HG03460 (cell line): ENCODE measurements around the gene LCN6.
"Not testable (repeated sequence)": the region's sequence is repeated elsewhere in the genome, so short reads cannot be mapped to it uniquely, and the experiment has no call there.

ENCODE experiments used
- ATAC-seq: cut with Tn5 transposase; IDR thresholded peaks from one replicate; pipeline ENCODE4 v1.9.1; 2021; ENCODE audit not compliant: unreplicated experiment

LCN6 gene

GRCh38 chr9:136711751-136712689 is 36.3 kb downstream of the LCN6 start, which contains the start of gene DIPK1B:
Gene DIPK1B, plus strand, starts transcription at chr9:136712572. Its CDS starts 94 bp downstream, at chr9:136712666.
- no peak for ATAC-seq

GRCh38 chr9:136711219-136711648 is 37.1 kb downstream of the LCN6 start:
- not testable (repeated sequence) for ATAC-seq

DNA sequence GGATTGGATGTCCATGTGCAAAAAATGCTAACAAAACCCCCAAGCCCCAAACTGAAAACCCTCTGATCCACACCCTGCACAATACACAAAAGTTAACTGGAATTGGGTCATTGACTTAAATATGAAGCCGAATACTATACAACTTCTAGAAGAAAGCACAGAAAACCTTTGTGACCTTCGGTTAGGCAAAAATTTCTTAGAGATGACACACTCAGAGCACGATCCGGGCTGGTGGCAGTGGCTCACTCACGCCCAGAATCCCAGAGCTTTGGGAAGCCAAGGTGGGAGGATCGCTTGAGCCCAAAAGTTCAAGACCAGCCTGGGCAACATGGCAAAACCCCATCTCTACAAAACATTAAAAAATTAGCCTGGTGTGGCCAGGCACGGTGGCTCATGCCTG is 37.8 kb downstream of the LCN6 start:
- ATAC-seq = no peak

GRCh38 chr9:136709454-136710109 is 38.7 kb downstream of the LCN6 start:
- ATAC-seq = no peak

GRCh38 chr9:136707849-136708517 is 40.3 kb downstream of the LCN6 start:
- no peak for ATAC-seq

- ATAC-seq = no peak
Observed at GRCh38 chr9:136707011-136707410, 41.3 kb downstream of the LCN6 start.

DNA sequence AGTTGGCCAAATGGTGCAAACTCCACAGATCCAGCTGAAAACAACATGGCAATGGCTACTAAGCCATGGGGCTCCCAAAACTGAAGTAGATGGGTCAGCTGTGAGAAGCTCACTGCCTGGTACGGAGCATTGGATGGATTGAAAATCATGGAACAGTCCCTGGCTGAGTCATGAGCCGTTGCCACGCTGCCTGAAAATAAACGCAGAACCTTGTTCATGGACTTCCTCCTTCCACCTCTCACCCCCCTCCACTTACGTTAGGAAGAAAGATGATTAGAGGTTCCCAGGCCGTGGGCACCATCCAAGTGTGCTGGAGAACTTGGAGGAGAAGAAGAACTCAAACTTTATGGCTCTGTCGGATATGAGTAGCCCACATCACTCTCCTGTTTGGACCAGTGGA is 42.8 kb downstream of the LCN6 start:
- ATAC-seq = no peak

- ATAC-seq = not testable (repeated sequence)
Observed at GRCh38 chr9:136704741-136705140, 43.6 kb downstream of the LCN6 start.

DNA sequence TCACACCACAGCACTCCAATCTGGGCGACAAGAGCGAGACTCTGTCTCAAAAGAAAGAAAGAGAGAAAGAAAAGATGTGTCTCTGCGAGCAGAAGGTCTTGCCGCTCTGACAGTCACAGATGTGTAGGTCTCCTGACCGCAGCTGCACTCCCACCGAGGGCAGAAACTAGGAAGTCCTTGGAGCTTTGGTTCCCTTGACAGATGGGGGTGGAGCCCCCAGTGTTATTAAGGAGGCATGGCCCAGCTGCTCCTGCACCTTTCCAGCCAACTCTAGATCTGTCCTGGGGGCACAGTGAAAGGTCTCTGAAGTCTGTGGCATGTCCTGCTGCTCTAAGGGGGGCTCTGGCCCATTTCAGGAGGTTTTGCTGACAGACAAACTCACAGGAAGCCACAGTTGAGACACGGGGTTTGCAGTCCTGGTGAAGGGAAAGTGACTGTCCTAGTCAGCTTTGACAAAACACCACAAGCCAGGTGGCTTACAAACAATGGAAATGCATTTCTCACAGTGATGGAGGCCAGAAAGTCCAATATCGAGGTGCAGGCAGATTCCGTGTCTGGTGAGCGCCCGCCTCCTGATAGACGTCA is 45.0 kb downstream of the LCN6 start:
- ATAC-seq = no peak

DNA sequence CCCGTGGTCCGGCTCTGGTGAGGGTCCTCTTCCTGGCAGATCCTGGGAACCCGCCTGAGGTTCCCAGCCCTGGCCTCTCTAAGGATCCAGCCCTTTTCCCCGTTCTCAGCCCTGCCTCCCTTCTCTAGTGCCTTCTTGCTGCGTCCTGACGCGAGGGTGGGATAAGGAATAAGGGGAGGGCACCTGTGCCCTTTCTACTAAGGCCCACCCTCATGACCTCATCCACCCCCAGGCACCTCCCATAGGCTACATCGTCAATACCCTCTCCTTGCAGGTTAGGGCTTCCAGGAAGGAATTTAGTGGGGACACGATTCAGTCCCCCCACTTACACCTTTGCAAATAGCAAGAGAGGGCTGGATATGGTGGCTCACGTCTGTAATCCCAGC is 46.7 kb downstream of the LCN6 start:
- no peak for ATAC-seq

DNA sequence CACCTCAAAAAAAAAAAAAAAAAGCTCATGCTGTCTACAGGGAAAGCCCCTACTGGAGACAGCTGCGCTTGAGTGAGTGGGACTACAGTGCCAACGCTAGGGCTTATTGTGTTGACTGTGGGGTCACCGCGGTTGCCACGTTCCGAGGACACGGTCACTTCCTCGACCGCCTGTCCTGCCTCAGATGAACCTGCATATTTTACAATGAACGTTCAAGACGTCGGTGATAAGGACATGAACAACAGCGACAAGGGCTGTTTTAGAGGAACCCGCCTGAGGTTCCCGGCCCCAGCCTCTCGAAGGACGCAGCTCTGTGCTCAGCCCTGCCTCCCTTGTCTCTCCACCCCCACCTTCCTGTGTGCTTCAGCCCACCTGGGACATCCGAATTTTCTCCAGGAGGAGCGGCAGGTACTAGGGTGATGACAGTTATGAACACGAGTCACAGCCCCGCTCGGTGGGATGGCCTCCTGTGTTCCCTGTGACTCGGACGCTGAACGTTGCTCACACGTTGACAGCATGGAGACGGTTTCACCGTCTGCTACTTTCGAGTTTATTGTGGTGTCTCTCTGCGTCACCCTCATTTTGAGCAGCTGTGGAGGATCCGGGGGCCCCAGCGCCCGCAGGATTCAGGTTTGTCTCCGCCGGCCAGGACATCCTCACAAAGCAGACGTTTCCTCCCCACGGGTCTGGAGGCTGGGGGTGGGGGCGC is 47.2 kb downstream of the LCN6 start:
- ATAC-seq = no peak

- no peak for ATAC-seq
Observed at GRCh38 chr9:136700304-136700703, 48.0 kb downstream of the LCN6 start.

GRCh38 chr9:136698635-136699246 is 49.6 kb downstream of the LCN6 start:
- ATAC-seq = no peak

GRCh38 chr9:136697821-136698526 is 50.4 kb downstream of the LCN6 start:
- no peak for ATAC-seq

GRCh38 chr9:136697146-136697820 is 51.0 kb downstream of the LCN6 start:
- no peak for ATAC-seq

GRCh38 chr9:136696502-136696901 is 51.8 kb downstream of the LCN6 start:
- ATAC-seq = no peak

GRCh38 chr9:136695955-136696354 is 52.4 kb downstream of the LCN6 start:
- ATAC-seq = no peak

- ATAC-seq = no peak
Observed at GRCh38 chr9:136695435-136695895, 52.9 kb downstream of the LCN6 start.

GRCh38 chr9:136694872-136695247 is 53.5 kb downstream of the LCN6 start:
- no peak for ATAC-seq
